Measurements from ENCODE around the gene PI4KB.

DNA sequence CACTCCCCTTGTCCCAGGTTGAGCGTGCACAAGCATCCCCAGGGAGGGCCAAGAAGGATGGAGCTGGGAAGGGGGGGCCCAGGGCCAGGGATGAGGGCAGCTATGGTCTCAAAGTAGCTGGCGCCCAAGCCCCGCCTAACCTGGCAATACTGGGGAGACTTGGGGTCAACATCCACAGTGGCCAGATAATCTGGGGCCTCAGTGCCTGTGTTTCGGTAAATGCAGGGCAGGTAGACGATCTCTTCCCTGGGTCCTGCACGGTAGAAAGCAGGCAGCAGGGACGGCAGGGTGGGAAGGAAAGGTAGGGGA, 42.0 kb upstream of the PI4KB start:
- TF ChIP-seq, protein P1, sequence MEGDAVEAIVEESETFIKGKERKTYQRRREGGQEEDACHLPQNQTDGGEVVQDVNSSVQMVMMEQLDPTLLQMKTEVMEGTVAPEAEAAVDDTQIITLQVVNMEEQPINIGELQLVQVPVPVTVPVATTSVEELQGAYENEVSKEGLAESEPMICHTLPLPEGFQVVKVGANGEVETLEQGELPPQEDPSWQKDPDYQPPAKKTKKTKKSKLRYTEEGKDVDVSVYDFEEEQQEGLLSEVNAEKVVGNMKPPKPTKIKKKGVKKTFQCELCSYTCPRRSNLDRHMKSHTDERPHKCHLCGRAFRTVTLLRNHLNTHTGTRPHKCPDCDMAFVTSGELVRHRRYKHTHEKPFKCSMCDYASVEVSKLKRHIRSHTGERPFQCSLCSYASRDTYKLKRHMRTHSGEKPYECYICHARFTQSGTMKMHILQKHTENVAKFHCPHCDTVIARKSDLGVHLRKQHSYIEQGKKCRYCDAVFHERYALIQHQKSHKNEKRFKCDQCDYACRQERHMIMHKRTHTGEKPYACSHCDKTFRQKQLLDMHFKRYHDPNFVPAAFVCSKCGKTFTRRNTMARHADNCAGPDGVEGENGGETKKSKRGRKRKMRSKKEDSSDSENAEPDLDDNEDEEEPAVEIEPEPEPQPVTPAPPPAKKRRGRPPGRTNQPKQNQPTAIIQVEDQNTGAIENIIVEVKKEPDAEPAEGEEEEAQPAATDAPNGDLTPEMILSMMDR (IDR thresholded peaks at IDR 0.05 in 4 of 5, conservative IDR thresholded peaks at IDR 0.05 in 1 of 5), result no peak
- TF ChIP-seq POLR2A (IDR thresholded peaks at IDR 0.05), result no peak
